ENCODE data around the gene ERC2.

Gene ERC2

GRCh38 chr3:55488398-55489055 is 979.7 kb downstream of the ERC2 start:
- peak overlapping the region; percentile 97; the same call in 1 of the 2 replicates for H3K27ac ChIP-seq (ENCODE audit: extremely low read depth, low read depth, low read length)
- peaks cover 21% of the 10 kb centered on the region for H3K4me1 ChIP-seq (ENCODE audit: control insufficient read depth, insufficient read depth, low read length)
- H3K9me3 ChIP-seq (ENCODE audit: control insufficient read depth, insufficient read depth, low read depth, low read length) = no peaks in the 10 kb centered on the region
- ChIA-PET CTCF (interaction anchor here (0.7 kb wide), 1 partner anchor 216 kb away, joined by 3 read pairs; no protein-coding TSS in a partner anchor), POLR2A (interaction anchor here (0.6 kb wide), 1 partner anchor 1355 kb away, joined by 3 read pairs; no protein-coding TSS in a partner anchor)
- H3K4me3 ChIP-seq (ENCODE audit: low read depth, low read length) = peak overlapping the region; percentile 72
- H3K36me3 ChIP-seq (ENCODE audit: control insufficient read depth in 2 of 2, insufficient read depth in 1 of 2, low read length in 2 of 2) = peaks cover 0 to 3% of the 10 kb centered on the region in 2 experiments; a peak in 1 of 3 replicates
- TF ChIP-seq ZNF792 (tag by site-specific recombination; IDR thresholded peaks at IDR 0.05) (no peak), ZSCAN5A (tag by site-specific recombination; IDR thresholded peaks at IDR 0.05) (no peak), ZNF140 (tag by site-specific recombination; IDR thresholded peaks at IDR 0.05) (no peak), SETDB1 (IDR thresholded peaks at IDR 0.05; ENCODE audit: insufficient read length, low read length) (no peak), KLF8 (tag by site-specific recombination; IDR thresholded peaks at IDR 0.05) (no peak), ZNF391 (tag by site-specific recombination; IDR thresholded peaks at IDR 0.05; ENCODE audit: borderline replicate concordance, low read depth) (no peak), ZNF148 (tag by site-specific recombination; IDR thresholded peaks at IDR 0.05; ENCODE audit: borderline replicate concordance) (no peak), ZNF48 (tag by site-specific recombination; IDR thresholded peaks at IDR 0.05) (no peak), KLF16 (tag by site-specific recombination; IDR thresholded peaks at IDR 0.05) (no peak), MZF1 (tag by site-specific recombination; IDR thresholded peaks at IDR 0.05; ENCODE audit: borderline replicate concordance) (0 out of 2 replicates have a peak, but pooled peaks have one; percentile 28), HIC1 (tag by site-specific recombination; IDR thresholded peaks at IDR 0.05) (no peak), RBAK (tag by site-specific recombination; IDR thresholded peaks at IDR 0.05) (no peak), ZNF530 (tag by site-specific recombination; IDR thresholded peaks at IDR 0.05; ENCODE audit: low read depth) (no peak), ZNF184 (tag by site-specific recombination; IDR thresholded peaks at IDR 0.05) (no peak), YY2 (tag by site-specific recombination; IDR thresholded peaks at IDR 0.05) (no peak), ZBTB17 (tag by site-specific recombination; IDR thresholded peaks at IDR 0.05) (peak; percentile 36; the same call in 1 of the 2 replicates), ZNF654 (tag by site-specific recombination; IDR thresholded peaks at IDR 0.05; ENCODE audit: low read depth) (no peak), ZNF335 (tag by site-specific recombination; conservative IDR thresholded peaks at IDR 0.05) (no peak), ZNF19 (tag by site-specific recombination; IDR thresholded peaks at IDR 0.05; ENCODE audit: low read depth) (no peak), ZNF518A (tag by site-specific recombination; conservative IDR thresholded peaks at IDR 0.05; ENCODE audit: low read depth) (no peak), ZNF214 (tag by site-specific recombination; IDR thresholded peaks at IDR 0.05; ENCODE audit: borderline replicate concordance) (no peak), EGR2 (tag by site-specific recombination; IDR thresholded peaks at IDR 0.05; ENCODE audit: low read depth) (no peak), ZNF202 (tag by site-specific recombination; IDR thresholded peaks at IDR 0.05; ENCODE audit: borderline replicate concordance) (no peak), ZNF121 (tag by site-specific recombination; IDR thresholded peaks at IDR 0.05) (no peak), SP2 (tag by site-specific recombination; IDR thresholded peaks at IDR 0.05) (no peak), ZNF514 (tag by site-specific recombination; IDR thresholded peaks at IDR 0.05) (no peak), ZNF837 (tag by site-specific recombination; IDR thresholded peaks at IDR 0.05) (no peak), ZNF670 (tag by site-specific recombination; IDR thresholded peaks at IDR 0.05; ENCODE audit: low read depth) (no peak)

Measured in HEK293 (cell line).